HG03280 (cell line): ENCODE data around the gene SFMBT2.
"Not testable (repeated sequence)": the region's sequence is repeated elsewhere in the genome, so short reads cannot be mapped to it uniquely, and the experiment has no call there.

Experiments
- ATAC-seq: cut with Tn5 transposase; IDR thresholded peaks from one replicate; pipeline ENCODE4 v1.9.1; 2021; ENCODE audit warnings: mild to moderate bottlenecking, moderate library complexity; ENCODE audit not compliant: unreplicated experiment

SFMBT2 gene

DNA sequence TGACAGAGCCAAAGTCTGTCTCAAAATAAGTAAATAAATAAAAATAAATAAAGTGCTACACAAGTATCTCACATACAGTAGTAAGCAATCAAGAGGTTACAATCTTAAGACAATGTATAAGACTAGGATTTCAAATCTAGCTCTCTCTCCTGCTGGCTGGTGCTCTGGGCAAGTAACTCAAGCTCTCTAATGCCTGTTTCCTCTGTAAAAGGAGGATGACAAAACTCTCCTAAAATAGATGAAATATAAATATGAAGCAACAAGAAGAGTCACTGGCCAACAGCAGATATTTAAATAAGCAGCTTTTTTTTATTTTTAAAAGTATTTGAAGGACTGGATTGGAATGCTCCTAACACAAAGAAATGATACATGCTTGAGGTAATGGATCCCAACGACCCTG lies 7.2 kb downstream of the SFMBT2 start:
- ATAC-seq: no peak

GRCh38 chr10:7401782-7402181 lies 9.1 kb downstream of the SFMBT2 start:
- ATAC-seq: no peak

DNA sequence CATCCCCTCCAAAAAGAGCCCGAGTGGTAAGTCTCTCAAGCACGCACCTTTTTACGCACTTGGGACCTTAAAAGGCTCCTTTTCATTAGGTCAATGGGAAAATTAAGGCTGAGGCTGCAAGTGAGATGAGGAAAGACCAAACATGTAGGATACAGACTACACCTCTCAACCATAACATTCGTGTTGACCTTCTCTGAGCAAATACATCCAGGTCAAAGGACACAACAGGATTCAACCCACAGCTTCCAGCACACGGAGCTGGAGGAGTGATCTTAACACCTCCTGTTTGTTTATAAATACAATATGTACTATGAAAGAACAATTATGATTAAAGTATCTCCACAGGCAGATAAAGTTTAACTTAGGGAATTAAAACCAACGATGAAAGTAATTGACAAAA lies 9.7 kb downstream of the SFMBT2 start:
- no peak for ATAC-seq

DNA sequence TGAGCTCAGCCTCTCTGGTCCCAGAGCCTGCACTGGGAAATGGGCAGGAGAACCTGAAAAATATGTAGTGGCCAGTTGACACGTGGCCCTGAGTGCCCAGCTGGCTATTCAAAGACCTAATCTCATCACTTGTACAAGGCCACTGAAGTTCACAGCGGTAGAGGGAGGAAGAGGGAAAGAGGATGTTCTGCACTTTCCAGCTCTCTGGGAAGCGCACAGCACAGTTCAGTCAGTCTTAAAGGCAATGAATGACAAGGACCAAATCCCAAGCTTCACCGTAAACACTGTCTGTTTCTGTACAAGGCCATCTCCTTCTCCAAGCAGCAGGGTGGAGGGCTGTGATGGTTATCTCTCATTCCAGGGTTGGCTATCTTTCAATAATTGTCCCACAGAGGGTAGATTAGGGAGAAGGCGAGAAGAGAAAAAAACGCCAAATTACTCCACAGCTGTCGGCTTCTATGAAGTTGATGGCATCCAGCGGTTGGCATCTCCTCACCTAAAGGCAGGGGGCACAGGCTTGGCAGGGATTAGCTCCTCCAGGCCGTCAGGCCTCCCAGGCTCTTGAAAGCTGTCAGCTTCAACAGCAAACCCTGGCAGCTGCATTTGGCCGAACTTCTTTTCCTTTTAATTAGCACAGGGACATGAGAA lies 10.6 kb downstream of the SFMBT2 start:
- ATAC-seq: no peak

DNA sequence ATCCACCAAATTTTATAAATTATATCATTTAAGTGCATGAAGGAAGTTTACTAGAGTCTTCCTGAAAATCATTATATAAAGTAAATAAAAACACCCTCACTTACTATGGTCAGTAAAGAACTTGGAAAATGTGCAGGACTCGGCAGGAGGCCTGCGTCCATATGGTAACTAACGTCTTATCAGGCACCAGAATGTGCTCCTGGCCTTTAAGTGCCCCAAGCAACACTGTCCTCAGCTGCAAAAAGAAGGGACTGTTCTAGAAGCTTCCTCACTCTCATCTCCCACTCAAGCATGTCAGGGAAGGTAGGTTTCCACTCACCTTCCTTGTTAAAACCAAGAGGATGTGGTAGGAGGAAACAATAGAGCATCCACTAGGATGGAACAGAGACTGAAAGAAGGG lies 11.3 kb downstream of the SFMBT2 start:
- ATAC-seq: no peak

DNA sequence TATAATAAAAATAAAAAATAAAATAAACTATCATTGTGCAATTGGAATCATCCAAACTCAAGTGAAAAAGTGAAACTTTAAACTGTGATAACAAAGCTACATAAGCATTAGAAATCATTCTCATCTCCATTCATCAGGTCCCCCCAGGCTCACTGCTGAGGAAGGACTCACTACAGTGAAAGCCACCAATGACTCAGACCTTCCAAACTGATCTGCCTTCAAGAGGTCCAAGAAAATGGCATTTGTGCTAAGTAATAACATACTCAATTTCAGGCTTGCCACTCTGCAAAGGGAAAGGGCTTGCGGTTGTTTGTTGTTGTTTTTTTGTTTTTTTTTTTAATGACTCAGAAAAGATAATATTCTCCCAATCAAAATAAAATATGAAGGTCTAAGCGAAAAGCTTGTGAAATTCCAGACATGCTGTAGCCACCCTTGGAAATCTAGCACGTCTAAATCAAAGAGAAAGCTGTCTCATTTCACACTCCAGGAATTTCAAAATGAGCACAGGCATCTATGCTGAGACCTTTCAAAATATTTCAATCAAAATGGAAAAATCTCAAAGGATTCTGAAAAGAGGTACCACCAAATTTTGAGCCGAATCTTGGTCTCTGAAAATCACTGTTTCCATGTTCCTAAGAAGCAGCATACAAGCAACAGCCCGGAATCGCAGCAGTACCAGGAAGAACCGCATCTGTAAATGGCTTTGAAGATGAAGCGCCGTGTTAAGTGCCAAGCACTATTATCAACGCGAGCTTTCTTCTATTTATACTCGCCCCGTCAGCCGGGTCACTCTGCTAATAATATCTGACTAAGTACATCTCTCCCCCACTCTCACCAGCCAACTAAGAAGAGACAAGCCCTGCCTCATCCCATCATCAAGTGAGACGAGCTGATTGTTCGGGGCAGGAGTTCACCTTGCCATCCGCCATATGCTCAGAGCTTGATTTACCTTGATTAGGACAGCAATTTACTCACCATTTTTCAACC lies 13.5 kb downstream of the SFMBT2 start:
- no peak for ATAC-seq

GRCh38 chr10:7392301-7392700 lies 18.5 kb downstream of the SFMBT2 start:
- not testable (repeated sequence) for ATAC-seq

DNA sequence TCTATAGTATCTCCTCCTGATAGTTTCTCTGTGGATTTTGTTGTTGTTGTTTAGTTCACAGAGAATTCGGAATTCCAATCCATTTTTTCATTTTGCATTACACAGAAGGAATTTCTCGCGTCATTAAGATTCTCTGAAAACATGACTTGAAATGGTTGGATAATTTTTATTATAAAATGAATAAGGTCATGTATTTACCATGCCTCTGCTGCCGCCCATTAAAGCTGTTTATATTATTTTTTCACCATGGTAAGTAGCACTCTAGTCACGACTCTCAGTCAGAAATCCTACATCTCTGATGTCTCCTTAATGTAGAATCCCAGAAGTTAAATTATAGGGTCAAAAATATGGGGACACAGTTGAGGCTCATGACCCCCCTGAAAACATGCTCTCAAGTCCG lies 19.1 kb downstream of the SFMBT2 start:
- ATAC-seq: no peak

- ATAC-seq: not testable (repeated sequence)
These were observed 20.1 kb downstream of the SFMBT2 start for GRCh38 chr10:7390689-7391110.

- ATAC-seq: no peak
These were observed 21.0 kb downstream of the SFMBT2 start for GRCh38 chr10:7389844-7390243.

- no peak for ATAC-seq
These were observed 21.5 kb downstream of the SFMBT2 start for GRCh38 chr10:7389346-7389745.

- ATAC-seq: no peak
These were observed 22.2 kb downstream of the SFMBT2 start for GRCh38 chr10:7388602-7389001.

DNA sequence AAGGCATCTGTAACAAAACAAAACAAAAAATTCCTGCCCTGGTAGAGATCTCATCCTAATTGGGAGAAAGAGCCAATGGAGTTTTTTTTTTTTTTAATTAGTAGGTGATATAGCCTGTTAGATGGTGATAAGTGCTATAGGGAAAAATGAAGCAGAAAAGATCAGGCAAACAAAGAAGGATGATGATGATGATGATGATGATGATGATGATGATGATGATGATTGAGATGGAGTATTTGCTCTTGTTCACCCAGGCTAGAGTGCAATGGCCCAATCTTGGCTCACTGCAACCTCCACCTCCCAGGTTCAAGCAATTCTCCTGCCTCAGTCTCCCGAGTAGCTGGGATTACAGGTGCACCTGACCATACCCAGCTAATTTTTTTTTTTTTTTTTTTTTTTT lies 22.7 kb downstream of the SFMBT2 start:
- not testable (repeated sequence) for ATAC-seq

GRCh38 chr10:7385114-7385513 lies 25.7 kb downstream of the SFMBT2 start:
- no peak for ATAC-seq

DNA sequence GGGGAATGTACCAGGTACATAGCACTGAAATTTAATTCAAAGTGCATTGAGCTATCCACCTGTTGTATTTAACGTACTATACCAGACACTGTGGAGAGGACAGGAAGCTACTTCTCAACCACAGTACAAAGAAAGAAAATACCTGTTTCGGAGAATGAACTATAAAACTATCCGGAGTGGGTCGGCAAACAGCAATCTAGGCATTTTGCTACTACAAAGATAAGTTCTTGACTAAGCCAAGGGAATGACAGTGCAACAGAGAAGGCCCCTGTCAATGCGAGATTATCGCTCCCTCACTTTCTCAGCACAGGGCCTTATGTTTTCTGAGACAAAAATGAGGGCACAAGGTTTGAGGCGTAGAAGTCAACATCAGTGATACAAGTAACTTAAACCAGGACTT lies 27.4 kb downstream of the SFMBT2 start:
- no peak for ATAC-seq

GRCh38 chr10:7380704-7381241 lies 30.1 kb downstream of the SFMBT2 start:
- no peak for ATAC-seq

- no peak for ATAC-seq
These were observed 32.0 kb downstream of the SFMBT2 start for GRCh38 chr10:7378602-7379403.

- ATAC-seq: no peak
These were observed 33.1 kb downstream of the SFMBT2 start for GRCh38 chr10:7377614-7378248.

GRCh38 chr10:7374795-7375194 lies 36.0 kb downstream of the SFMBT2 start:
- no peak for ATAC-seq

- ATAC-seq: no peak
These were observed 37.8 kb downstream of the SFMBT2 start for GRCh38 chr10:7373039-7373438.

- no peak for ATAC-seq
These were observed 38.3 kb downstream of the SFMBT2 start for GRCh38 chr10:7372504-7372903.
